DMS53 treated with DMSO at 0.1 percent for 48 hours (cell line): Measurements from ENCODE around the gene C20orf202.

Experiments
- DNase-seq: peaks from one replicate; lab custom pipeline; 2025; ENCODE audit not compliant: unreplicated experiment; lab: John Stamatoyannopoulos, UW

The C20orf202 gene

GRCh38 chr20:1202762-1203504 lies at the start of gene C20orf202:
Gene C20orf202 (plus strand): TSS chr20:1203454. CDS start chr20:1203586, 132 bp downstream.
- DNase-seq = no peak

- no peak for DNase-seq
These were observed 49.0 kb upstream of the C20orf202 start for GRCh38 chr20:1154226-1154625.

DNA sequence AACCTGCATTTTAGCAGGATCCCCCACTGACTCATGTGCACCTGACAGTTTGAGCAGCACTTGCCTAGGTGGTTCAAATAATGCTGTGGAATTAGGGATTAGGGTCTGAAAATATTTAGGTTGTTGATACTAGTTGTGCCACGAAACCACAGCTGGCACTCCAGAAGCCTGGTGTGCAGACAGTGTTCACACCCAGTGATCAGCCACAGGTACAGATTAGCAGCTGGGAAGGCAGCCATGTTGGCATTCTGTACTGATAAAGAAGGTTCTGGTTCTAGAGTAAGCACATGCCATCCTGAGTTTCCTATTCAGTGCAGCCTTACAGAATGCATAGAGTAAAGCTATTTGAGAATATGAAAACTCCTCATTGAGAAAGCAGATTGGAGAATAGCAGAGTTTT lies 48.6 kb upstream of the C20orf202 start:
- no peak for DNase-seq

DNA sequence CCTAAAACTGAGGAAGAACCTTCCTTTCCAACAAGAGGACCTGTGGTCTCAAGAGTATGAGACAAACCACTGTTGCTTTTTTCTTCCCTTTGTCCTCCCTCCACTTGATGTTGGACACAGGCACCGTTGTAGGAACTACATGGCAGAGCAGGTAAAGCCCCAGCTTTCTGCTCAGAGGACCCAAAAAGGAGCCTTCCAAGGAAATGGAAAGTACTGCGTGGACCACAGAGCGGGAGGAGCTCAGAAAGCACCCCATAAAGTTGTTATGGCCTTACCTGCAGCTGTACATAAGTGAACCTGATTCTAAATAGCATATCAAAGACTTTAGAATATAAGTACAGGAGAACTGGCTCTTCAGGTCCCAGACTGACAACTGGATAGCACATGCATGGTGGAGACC lies 47.9 kb upstream of the C20orf202 start:
- DNase-seq = no peak

DNA sequence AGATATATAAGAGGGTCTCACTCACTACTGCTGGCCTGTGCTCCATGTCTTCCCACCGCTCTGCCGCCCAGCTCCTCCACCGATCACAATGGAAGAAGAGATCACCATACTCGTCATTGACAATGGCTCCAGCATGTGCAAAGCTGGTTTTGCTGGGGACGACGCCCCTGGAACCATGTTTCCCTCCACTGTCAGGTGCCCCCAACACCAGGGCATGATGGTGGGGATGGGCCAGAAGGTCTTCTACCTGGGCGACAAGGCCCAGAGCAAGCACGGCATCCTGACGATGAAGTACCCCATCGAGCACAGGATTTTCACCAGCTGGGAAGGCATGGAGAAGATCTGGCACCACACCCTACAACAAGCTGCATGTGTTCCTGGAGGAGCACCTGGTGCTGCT lies 42.8 kb upstream of the C20orf202 start:
- no peak for DNase-seq

DNA sequence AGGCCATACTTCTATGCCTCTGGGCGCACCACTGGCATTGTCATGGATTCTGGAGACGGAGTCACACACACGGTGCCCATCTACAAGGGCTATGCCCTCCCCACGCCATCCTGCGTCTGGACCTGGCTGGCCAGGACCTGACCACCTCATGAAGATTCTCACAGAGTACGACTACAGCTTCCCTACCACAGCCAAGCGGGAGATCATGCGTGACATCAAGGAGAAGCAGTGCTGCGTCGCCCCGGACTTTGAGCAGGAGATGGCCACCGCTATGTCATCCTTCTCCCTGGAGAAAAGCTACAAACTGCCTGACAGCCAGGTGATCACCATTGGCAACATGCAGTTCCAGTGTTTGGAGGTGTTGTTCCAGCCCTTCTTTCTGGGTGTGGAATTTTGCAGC lies 42.3 kb upstream of the C20orf202 start:
- DNase-seq = no peak

- DNase-seq = no peak
These were observed 40.1 kb upstream of the C20orf202 start for GRCh38 chr20:1163105-1163504.

DNA sequence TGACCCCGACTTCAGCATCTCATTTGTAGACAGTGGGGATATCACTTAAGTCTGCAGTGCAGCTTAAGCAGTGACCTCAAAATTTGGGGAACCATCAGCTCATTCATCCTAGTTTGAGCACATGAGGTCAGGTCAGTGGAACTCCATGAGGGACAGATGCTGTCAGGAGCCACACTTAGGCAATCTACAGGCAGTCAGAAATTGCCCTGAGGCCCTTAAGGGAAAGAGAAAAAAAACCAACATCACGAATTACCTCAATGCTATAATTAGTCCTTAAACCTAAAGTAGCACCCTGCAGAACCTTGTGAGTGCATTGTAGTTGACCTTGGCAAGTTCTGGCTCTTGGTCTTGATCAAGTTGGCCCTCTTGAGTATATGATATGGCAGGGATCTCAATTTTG lies 39.6 kb upstream of the C20orf202 start:
- no peak for DNase-seq

GRCh38 chr20:1164871-1165270 lies 38.4 kb upstream of the C20orf202 start:
- DNase-seq = no peak

DNA sequence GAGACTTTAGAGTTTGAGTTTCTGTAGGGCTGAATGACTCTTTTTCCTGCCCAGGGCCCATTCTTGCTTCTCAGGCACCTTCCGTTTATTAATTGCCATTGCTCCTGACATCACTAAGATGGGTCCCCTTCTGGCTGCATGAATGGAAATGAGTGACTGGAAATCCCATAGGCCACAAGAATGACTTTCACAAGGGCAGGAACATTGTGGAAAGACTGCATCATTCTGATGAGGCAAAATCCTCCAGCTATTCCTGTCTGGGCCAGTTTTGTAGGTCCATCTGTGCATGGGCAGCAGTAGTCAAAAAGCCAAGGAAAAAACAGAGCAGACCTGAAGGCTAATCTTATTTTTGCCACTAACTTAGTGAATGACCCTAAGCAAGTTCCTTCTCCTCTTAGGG lies 37.7 kb upstream of the C20orf202 start:
- DNase-seq = no peak

DNA sequence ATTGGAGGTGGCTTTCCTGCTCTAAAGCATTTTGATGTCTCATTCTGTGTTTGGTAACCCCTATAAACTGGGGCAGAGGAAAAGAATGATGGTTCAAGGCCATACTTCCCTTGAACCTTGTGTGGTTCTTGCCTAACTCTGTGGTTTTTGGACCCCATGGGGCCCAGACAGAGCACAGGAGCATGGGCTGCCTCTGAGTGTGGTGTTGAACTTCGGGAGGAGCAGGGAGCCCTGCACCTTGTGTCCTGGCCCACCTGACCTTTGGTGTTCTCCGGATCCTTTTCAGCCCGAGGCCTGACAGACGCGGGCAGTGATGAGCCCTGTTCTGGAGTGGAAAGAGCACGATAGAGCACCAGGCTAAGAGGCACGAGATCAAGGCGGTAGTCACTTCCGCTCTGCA lies 37.3 kb upstream of the C20orf202 start:
- no peak for DNase-seq

DNA sequence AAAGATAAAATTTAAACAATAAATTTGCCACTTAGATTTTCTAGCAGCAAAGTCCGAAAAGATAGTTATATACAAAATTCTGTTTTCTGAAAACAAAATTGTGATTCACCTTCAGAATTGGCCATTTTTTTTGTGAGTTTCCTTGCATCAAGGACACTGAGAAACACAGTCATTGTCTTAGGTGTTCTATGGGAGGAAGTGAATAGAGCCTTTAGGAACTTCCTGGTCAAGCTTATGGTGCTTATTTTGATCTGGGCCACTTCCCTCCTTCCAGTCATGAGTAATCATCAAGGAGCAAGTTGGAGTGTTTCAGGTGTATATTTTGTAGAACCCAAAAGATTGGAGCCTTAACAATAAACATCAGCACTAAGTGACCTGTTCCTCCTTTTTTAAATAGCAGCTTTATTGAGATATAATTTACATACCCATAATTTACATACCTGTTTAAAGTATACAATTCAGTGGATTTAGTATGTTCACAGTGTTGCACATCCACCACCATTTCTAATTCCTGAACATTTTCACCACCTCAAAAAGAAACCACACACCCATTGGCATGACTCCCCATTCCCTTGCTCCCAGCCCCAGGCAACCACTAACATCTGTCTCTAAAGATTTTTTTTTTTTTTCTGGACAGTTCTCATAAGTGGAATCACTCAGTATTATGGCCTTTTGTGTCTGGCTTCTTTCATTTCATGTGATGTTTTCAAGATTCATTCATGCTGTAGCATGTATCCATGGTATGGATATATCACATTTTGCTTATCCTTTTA lies 36.1 kb upstream of the C20orf202 start:
- DNase-seq = no peak

GRCh38 chr20:1169224-1169623 lies 34.0 kb upstream of the C20orf202 start:
- no peak for DNase-seq

GRCh38 chr20:1171461-1172093 lies 31.7 kb upstream of the C20orf202 start:
- DNase-seq = no peak

GRCh38 chr20:1173698-1174097 lies 29.6 kb upstream of the C20orf202 start:
- DNase-seq = no peak

DNA sequence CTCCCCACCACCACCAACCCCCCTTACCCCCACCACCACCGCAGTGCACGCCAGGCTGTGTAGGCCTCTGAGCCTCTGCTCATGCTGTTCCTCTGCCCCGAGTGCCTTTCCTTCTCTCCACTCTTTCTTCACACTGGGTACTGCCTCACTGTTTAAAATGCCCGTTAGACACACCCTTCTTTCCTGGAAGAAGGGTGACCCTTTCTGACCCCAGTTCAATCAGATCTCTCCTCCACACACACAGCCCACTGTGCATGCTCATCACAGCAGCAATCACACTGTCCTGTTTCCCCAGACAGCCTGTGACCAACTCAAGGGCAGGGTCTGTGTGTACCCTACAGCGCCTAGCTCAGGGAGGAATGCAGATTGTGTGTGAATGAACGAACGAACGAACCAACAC lies 28.5 kb upstream of the C20orf202 start:
- DNase-seq = no peak

- no peak for DNase-seq
These were observed 25.6 kb upstream of the C20orf202 start for GRCh38 chr20:1177680-1178079.

DNA sequence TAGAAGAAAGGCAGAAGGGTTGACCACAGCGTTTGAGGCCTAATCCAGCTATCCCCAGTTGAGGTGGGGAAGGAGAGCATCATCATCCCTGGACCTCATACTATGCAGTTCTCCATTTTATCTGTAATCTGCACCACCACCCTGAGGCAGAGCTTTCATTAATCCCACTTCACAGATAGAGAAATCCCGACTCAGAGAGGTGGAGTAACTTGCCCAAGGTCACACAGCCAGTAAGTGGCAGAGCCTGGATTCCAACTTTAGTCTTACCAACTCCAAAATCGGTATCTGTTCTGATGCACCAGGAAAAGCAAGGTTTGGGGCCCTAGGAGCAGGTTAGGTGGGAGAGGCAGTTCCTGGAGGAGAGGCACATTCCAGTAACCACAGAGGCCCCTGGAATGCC lies 25.2 kb upstream of the C20orf202 start:
- no peak for DNase-seq

GRCh38 chr20:1178623-1179022 lies 24.6 kb upstream of the C20orf202 start:
- DNase-seq = no peak

GRCh38 chr20:1180949-1181348 lies 22.3 kb upstream of the C20orf202 start:
- no peak for DNase-seq

DNA sequence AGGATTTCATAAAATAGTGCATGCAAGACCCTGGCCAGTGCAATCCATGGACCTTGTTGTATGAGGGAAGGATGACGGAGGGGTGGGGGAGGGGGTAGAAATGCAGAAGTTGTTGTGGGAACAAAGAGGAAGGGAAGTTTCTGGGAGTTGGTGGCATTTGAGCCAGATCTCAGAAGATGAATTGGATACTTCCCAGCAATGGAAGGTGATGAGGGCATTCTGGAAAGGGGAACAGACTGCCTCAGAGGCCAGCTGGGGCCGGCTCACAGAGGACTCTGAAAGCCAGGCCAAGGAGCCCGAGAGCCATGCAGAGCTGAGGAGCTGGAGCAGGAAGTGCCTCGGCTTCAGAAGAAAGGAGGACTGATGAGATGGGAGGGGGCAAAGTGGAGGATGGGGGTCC lies 21.1 kb upstream of the C20orf202 start:
- DNase-seq = no peak

GRCh38 chr20:1183153-1183552 lies 20.1 kb upstream of the C20orf202 start:
- no peak for DNase-seq
